Measurements from ENCODE around the gene FZD4.

GRCh38 chr11:86988351-86988881 lies 33.2 kb upstream of the FZD4 start:
- TF ChIP-seq CTCF (conservative IDR thresholded peaks at IDR 0.05; ENCODE audit: low read length): no peak
- no peak for TF ChIP-seq EZH2phosphoT487 (IDR thresholded peaks at IDR 0.05; ENCODE audit: borderline replicate concordance, low read depth, low read length)

All from OCI-LY7 (cell line).